Muscle of leg (tissue), 11 donors: ENCODE results near the gene GRAMD1B. TPM values are rescaled to one million over a fixed set of nuclear protein-coding genes. Genes with fewer than 3 reads are reported as not detected.

ENCODE experiments used
- DNase-seq: peaks from one replicate; pipeline ENCODE4 v3.0.0; 2013
- H3K27ac ChIP-seq: one replicate; pipeline ENCODE4 v1.5.1; 2013; ENCODE audit warnings: mild to moderate bottlenecking, low read length, control low read depth
- H3K27me3 ChIP-seq: one replicate; pipeline ENCODE4 v1.6.1; 2013; ENCODE audit warnings: low read length; ENCODE audit not compliant: control insufficient read depth, insufficient read depth
- H3K36me3 ChIP-seq: one replicate; pipeline ENCODE4 v1.6.1; 2013; ENCODE audit warnings: low read length; ENCODE audit not compliant: control insufficient read depth, insufficient read depth
- H3K4me1 ChIP-seq: one replicate; pipeline ENCODE4 v1.6.1; 2013; ENCODE audit warnings: low read length; ENCODE audit not compliant: control insufficient read depth, insufficient read depth
- H3K4me3 ChIP-seq: one replicate; pipeline ENCODE4 v1.5.1; 2013; ENCODE audit warnings: low read length, control low read depth
- H3K9me3 ChIP-seq: replicated peaks from 2 replicates; pipeline ENCODE4 v1.6.1; 2013; ENCODE audit warnings: low read depth, low read length; ENCODE audit not compliant: control insufficient read depth
- WGBS: methylation state at CpG from one replicate; pipeline ENCODE4 v1.1.5; 2013; ENCODE audit warnings: missing lambda C conversion rate; ENCODE audit not compliant: insufficient coverage; 5-methylcytosine and 5-hydroxymethylcytosine counted together
- polyA plus RNA-seq, 8 donors: library from polyadenylated mRNA; unstranded; fragments of 120-200 nt; gene quantifications; one replicate each; pipeline versions ENCODE4 v1.2.1 to v1.2.3, GENCODE V29; 2013; ENCODE audit warnings: inconsistent platforms in 1 of 8, low replicate concordance in 1 of 8; ENCODE audit not compliant: insufficient read length in 8 of 8, insufficient read depth in 1 of 8
- total RNA-seq: library from RNA; stranded (reverse); fragments of 120-200 nt; gene quantifications from one replicate; pipeline ENCODE4 v1.2.4, GENCODE V29; 2013

GRAMD1B gene
- total and polyA plus RNA-seq, 9 donors = 6.9 to 10.9 (median 8.7) TPM

DNA sequence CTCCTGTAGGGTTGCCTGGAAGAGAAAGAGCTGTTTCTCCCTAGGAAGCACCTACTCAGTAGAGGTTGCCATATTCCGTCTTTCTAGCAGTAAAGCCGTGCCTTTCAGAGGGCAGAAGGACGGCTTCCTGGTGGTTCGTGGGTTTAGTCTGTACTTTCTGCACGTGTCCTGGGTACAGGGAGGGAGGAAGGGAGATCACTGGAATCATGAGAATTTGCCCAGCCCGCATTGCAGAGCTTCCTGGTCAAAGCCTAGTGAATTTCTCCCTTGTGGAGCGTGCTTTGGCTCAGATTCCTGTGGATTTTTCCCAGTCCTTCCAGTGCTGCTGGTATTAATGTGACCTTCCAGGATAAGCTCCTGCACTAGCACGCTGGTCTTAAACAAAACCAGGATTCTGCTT is 44.9 kb downstream of the GRAMD1B start:
- Histone ChIP-seq H3K27me3 (no peaks in the 10 kb centered on the region), H3K27ac (peak overlapping the region; percentile 61), H3K9me3 (no peaks in the 10 kb centered on the region), H3K4me3 (no peak overlapping the region), H3K4me1 (peaks cover 17% of the 10 kb centered on the region), H3K36me3 (no peaks in the 10 kb centered on the region)
- WGBS = 36% methylated on average over 6 of the region's 8 CpGs
- peak; percentile 36 for DNase-seq

DNA sequence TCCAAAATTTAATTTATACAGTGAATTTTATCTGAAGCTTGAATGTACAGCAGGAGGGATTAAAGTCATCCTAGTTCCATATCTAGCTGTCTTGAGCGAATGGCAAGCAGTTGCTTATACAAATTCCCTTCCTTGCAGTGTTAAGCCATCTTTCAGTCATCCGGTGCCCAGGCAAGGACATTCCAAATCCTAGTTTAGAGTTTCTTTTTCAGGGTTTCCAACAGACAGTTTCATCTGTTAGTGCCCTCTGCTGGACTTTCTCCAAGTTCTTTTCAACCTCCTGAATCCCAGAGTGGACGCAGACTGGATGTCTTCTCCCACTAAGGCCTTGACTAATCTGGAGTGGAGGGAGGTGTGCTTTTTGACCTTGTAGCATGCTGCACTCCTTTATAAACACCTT is 45.4 kb downstream of the GRAMD1B start:
- no peaks in the 10 kb centered on the region for H3K36me3 ChIP-seq
- H3K4me1 ChIP-seq = peaks cover 17% of the 10 kb centered on the region
- H3K27me3 ChIP-seq = no peaks in the 10 kb centered on the region
- no peaks in the 10 kb centered on the region for H3K9me3 ChIP-seq
- WGBS = 48% methylated on average over 2 of the region's 3 CpGs
- no peak overlapping the region for H3K27ac ChIP-seq
- no peak overlapping the region for H3K4me3 ChIP-seq
- DNase-seq = peak; percentile 47

DNA sequence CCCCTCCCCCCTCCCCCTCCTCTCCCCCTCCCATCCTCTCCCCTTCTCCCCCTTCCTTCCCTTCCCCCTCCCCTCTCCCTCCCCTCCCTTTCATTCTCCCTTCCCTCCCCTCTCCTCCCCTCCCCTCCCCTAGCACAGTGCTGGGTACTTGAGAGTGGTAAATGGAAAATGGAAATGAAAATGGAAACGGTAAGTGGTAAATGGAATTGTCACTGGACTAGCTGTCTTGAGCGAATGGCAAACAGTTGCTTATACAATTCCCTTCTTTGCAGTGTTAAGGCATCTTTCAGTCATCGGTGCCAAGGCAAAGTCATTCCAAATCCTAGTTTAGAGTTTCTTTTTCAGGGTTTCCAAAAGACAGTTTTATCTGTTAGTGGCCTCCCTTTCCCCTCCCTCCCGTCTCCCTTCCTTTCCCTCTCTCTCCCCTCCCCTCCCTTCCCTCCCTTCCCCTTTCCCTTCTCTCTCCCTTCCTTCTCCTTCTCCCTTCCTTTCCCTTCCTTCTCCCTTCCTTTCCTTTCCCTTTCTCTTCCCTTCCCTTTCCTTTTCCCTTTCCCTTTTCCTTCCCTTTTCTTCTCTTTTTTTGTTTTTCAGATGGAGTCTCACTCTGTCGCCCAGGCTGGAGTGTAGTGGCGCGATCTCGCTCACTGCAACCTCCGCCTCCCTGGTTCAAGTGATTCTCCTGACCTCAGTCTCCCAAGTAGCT is 47.3 kb downstream of the GRAMD1B start:
- peaks cover 17% of the 10 kb centered on the region for H3K4me1 ChIP-seq
- WGBS = 72% methylated on average over 7 of the region's 9 CpGs
- no peak overlapping the region for H3K27ac ChIP-seq
- no peaks in the 10 kb centered on the region for H3K27me3 ChIP-seq
- H3K36me3 ChIP-seq = no peaks in the 10 kb centered on the region
- no peak overlapping the region for H3K4me3 ChIP-seq
- DNase-seq = no peak
- H3K9me3 ChIP-seq = no peaks in the 10 kb centered on the region

DNA sequence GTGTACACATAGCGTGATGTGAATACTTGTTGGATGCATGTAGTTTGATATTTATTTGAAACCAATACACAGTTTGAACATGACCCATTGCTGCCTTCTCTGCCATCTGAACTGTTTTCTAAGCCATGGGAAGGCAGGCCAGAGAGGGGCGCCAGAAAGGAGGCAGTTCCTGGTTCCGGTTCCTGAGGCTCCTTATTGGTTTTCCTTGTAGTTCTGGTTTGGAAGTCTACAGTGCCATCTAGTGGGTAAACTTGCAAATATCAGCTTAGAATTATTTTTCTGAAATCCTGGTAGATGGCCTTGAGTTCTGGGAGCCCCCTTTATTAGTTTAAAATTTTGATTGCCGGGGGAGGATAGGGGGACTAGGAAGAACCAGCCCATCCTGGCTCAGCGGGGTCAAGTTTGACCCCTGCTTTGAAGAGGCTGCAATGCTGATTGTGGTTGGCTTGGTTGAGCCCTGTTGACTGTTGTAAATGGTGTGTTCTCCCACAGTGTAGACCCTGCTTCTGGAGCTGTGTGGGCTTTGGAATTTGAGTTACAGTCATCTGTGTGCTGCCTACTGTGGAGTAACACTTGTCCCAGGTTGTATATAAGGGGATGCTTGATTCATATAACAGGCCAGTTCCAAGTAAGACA is 48.4 kb downstream of the GRAMD1B start:
- 0% methylated on average over 2 of the region's 5 CpGs for WGBS
- no peak overlapping the region for H3K27ac ChIP-seq

DNA sequence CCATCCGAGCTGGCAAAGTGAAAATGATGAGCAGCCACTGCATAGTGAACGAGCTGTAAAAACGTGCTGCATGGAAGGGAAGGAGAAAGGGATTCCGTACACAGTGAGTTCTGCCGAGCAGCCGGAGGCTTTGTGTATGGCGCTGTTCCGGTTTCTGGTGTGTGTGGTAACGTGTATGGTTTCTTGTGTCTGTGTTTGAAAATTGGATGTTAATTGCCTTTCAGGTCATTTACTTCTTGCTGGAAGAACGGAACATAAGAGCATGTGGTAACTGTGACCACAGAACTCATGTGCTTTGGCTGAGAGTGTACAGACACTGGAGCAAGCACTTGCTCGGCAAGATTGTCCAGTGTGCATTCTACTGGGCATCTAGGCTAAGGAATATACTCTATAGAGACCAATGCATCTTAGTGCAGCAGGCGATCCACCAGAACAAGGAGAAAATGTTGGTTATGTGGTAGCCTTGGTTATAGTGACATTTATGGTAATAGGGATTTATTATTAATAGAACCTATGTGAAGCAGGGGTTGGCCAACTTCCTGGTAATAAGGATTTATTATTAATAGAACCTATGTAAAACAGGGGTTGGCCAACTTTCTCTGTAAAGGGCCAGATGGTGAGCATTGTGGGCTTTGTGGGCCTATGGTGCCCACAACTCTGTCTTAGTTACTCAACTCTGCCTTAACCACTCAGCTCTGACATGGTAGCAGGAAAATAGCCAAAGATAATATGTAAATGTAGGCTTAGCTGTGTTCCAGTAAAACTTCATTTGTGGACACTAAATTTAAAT is 49.2 kb downstream of the GRAMD1B start:
- Histone ChIP-seq H3K27me3 (no peaks in the 10 kb centered on the region), H3K4me3 (no peak overlapping the region), H3K36me3 (no peaks in the 10 kb centered on the region), H3K9me3 (no peaks in the 10 kb centered on the region), H3K4me1 (peaks cover 17% of the 10 kb centered on the region), H3K27ac (no peak overlapping the region)
- 84% methylated on average over 10 of the region's 12 CpGs for WGBS
- no peak for DNase-seq

More for the DNA sequence above, 48.4 kb downstream of the GRAMD1B start:
- Histone ChIP-seq H3K4me3 (no peak overlapping the region), H3K9me3 (no peaks in the 10 kb centered on the region), H3K36me3 (no peaks in the 10 kb centered on the region), H3K27me3 (no peaks in the 10 kb centered on the region), H3K4me1 (peaks cover 17% of the 10 kb centered on the region)
- DNase-seq = peak; percentile 80

DNA sequence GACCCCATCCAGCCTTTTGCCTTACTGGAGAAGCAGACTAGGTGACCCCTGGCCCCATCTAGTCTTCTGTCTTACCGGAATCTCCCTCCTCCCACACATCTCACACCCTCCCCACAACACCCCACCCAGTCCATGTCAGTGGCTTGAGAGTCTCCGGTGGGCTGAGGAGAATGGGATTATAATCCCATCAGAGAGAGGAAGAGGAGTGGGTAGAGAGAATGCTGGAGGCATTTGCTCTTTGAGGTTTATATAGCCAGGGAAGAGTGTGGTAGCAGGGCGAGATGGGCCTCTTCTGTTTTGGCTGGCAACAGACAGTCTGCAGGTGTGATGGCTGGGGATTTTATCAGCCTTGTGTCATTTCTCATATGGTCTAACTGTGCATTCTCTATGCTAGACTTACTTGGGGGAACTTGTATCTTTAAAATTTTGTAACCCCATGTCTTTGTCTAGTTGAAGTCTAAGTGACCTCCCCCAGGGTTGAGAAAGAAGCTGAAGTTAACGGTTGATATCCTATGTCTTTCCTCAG is 50.3 kb downstream of the GRAMD1B start:
- 57% methylated on average over 1 of the region's 4 CpGs for WGBS

DNA sequence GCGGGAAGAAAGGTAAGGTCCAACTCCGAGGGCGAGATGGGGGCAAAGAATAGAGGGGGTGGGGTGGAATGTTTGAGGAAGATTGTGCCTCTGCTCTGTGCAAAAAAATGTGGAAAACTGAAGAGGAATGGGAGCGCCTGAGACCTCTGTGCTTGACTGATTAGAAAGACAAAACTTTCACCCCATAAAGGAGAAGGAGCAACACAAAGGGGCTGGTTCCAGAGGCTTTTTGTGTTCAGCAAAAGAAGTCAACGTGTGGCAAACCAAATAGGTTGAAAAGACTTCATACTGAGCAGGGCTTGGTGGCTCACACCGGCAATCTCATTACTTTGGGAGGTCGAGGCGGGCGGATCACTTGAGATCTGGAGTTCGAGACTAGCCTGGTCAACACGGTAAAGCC is 50.8 kb downstream of the GRAMD1B start:
- Histone ChIP-seq H3K36me3 (no peaks in the 10 kb centered on the region), H3K4me1 (peaks cover 4% of the 10 kb centered on the region), H3K27ac (no peak overlapping the region), H3K9me3 (no peaks in the 10 kb centered on the region), H3K27me3 (no peaks in the 10 kb centered on the region), H3K4me3 (no peak overlapping the region)
- WGBS = 71% methylated on average over 9 of the region's 11 CpGs
- no peak for DNase-seq

More for the DNA sequence above, 50.3 kb downstream of the GRAMD1B start:
- peaks cover 7% of the 10 kb centered on the region for H3K4me1 ChIP-seq
- H3K9me3 ChIP-seq = no peaks in the 10 kb centered on the region
- H3K27ac ChIP-seq = no peak overlapping the region
- H3K4me3 ChIP-seq = no peak overlapping the region
- H3K27me3 ChIP-seq = no peaks in the 10 kb centered on the region
- DNase-seq = no peak
- H3K36me3 ChIP-seq = no peaks in the 10 kb centered on the region

DNA sequence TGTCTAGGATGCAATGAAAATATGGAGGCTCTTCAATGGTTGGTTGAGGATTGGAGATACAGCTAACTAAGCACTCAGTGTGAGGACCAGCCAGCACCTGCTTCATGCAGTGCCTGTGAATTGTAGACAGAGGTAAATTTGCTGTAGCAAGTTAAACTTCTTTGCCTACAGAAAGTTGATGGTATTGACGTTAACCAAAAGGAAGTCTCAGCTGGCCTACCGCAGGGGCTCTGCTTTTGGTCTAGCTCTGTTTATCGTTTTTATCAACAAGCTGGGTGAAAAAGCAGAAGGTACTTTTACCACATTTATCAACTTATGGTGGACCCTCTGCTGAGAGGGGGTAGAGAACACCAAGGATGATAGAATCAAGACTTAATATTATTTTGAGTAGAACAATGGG is 51.6 kb downstream of the GRAMD1B start:
- Histone ChIP-seq H3K27me3 (no peaks in the 10 kb centered on the region), H3K4me3 (no peak overlapping the region), H3K4me1 (peaks cover 4% of the 10 kb centered on the region), H3K9me3 (no peaks in the 10 kb centered on the region), H3K27ac (no peak overlapping the region), H3K36me3 (no peaks in the 10 kb centered on the region)
- no peak for DNase-seq
- no CpG with 5 or more reads among the region's 3 CpGs for WGBS

DNA sequence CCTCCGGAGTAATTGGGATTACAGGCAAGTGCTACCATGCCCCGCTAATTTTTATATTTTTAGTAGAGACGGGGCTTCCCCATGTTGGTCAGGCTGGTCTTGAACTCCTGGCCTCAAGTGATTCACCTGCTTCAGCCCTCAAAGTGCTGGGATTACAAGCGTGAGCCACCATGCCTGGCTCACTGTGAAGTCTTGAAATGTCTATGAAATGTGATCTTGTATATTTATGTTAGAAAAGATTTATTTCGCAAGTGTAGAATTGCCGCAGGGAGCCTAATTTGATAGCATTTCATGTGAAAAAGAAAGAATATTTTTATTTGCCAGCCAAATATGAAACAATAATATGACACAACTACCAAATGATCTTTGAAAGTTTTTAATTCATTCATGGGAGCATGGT is 52.1 kb downstream of the GRAMD1B start:
- no peaks in the 10 kb centered on the region for H3K9me3 ChIP-seq

DNA sequence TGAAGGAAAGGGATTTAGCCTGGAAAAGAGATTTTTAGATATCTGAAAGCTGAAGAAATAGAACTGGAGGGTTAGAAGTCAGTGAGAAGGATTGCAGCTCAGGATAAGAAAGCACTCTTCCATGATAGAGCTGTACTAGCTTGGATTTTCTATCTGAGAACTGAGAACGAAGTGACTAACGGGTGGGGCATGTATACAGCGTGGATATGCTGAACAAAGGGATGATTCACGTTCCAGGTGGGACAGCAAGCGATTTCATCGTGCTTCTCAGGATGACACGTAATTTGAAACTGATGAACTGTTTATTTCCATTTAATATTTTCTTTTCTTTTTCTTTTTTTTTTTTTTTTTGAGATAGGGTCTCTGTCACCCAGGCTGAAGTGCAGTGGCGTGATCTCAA is 53.0 kb downstream of the GRAMD1B start:
- no peaks in the 10 kb centered on the region for H3K36me3 ChIP-seq
- H3K9me3 ChIP-seq = no peaks in the 10 kb centered on the region
- H3K4me3 ChIP-seq = no peak overlapping the region
- 80% methylated on average over 1 of the region's 8 CpGs for WGBS
- H3K4me1 ChIP-seq = peaks cover 3% of the 10 kb centered on the region
- no peak overlapping the region for H3K27ac ChIP-seq
- no peaks in the 10 kb centered on the region for H3K27me3 ChIP-seq
- no peak for DNase-seq

More for the DNA sequence above, 52.1 kb downstream of the GRAMD1B start:
- Histone ChIP-seq H3K4me3 (no peak overlapping the region), H3K4me1 (peaks cover 4% of the 10 kb centered on the region), H3K27ac (no peak overlapping the region), H3K36me3 (no peaks in the 10 kb centered on the region), H3K27me3 (no peaks in the 10 kb centered on the region)
- no peak for DNase-seq
- 89% methylated on average over 3 of the region's 6 CpGs for WGBS
